BLaER1 treated with 17β-estradiol and CSF1 and Interleukin-3, amounts not matched to agents 10 nM and 100 nM (cell line): Measurements from ENCODE around the gene INO80C.
A peak's percentile ranks its signal among the peaks of the same experiment; 100 is the strongest.

Source experiments
- H3K27ac ChIP-seq, 11 experiments: shearing (Covaris generic); formaldehyde crosslinking; 2 replicates each; pipeline ENCODE4 v1.8.1; 2022
- H3K27me3 ChIP-seq, 11 experiments: shearing (Covaris generic); formaldehyde crosslinking; 2 replicates each; pipeline ENCODE4 v1.8.1; 2022
- H3K36me3 ChIP-seq, 11 experiments: shearing (Covaris generic); formaldehyde crosslinking; 2 replicates each; pipeline ENCODE4 v1.8.1; 2022
- H3K4me1 ChIP-seq, 10 experiments: shearing (Covaris generic); formaldehyde crosslinking; 2 replicates each; pipeline ENCODE4 v1.8.1; 2022
- H3K4me2 ChIP-seq, 11 experiments: shearing (Covaris generic); formaldehyde crosslinking; 2 replicates each; pipeline ENCODE4 v1.8.1; 2022
- H3K4me3 ChIP-seq, 10 experiments: shearing (Covaris generic); formaldehyde crosslinking; 2 replicates each; pipeline ENCODE4 v1.8.1; 2022
- H3K9ac ChIP-seq, 11 experiments: shearing (Covaris generic); formaldehyde crosslinking; 2 replicates each; pipeline ENCODE4 v1.8.1; 2022
- H3K9me3 ChIP-seq, 11 experiments: shearing (Covaris generic); formaldehyde crosslinking; replicated peaks in 1 of 11; 2 replicates each; pipeline ENCODE4 v1.8.1; 2022
- H4K20me1 ChIP-seq, 11 experiments: shearing (Covaris generic); formaldehyde crosslinking; 2 replicates each; pipeline ENCODE4 v1.8.1; 2022
- Cebpa-rat ChIP-seq, 11 experiments: shearing (Covaris generic); IDR thresholded peaks; 2 replicates each; pipeline ENCODE4 v1.8.1; 2022

INO80C gene

DNA sequence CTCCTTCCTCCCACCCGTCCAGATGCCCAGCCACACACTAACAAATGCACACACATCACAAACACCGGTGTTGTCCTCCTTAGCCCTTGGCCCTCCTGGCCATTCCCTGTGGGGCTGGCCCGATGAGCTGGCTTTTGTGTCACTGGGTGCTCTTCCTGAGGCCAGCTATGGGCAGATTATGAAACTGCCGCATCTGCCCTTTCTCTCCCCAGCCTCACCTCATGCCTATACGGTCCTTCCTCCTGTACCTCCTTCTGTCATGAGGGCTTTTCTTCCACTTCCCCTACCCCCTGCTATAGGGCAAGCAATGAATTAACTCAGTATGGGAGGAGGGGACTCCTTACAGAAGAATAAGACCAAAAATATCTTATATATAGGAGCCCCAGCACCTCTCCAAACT lies 10.3 kb upstream of the INO80C start:
- Histone ChIP-seq H4K20me1 (no peaks in the 10 kb centered on the region), H3K9me3 (0 out of 22 replicates have a peak, but pooled peaks cover 0 to 4% (median 0%) of the 10 kb centered on the region in 11 experiments), H3K27me3 (no peaks in the 10 kb centered on the region), H3K36me3 (no peaks in the 10 kb centered on the region), H3K27ac (no peak overlapping the region), H3K4me1 (peaks cover 10 to 22% (median 14%) of the 10 kb centered on the region in 10 experiments), H3K9ac (no peak overlapping the region), H3K4me2 (peak overlapping the region in 2 of 11 experiments; percentile 64 to 74; a peak in 4 of 22 replicates), H3K4me3 (no peak overlapping the region)
- TF ChIP-seq Cebpa-rat (IDR thresholded peaks at IDR 0.05): no peak

DNA sequence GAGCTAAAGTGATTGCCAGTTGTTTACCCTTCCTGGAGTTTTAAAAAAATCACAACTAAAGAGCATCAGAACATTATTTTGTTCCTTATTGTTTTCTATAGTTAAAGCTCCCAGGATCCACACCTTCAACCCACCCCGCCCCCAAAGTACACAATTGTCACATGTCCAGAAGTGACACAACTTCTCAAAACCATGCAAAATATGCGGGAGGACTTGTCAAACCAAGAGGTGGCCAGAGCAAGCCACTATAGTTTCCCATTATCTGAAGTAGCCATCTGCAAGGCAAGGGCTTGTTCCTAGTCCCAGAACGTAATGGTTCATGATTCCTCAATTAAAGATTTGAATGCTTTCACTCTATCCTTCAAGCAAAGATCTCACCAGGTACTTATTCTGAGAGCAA lies 9.9 kb upstream of the INO80C start:
- TF ChIP-seq Cebpa-rat (IDR thresholded peaks at IDR 0.05): no peak
- H3K4me3 ChIP-seq: no peak overlapping the region
- no peaks in the 10 kb centered on the region for H3K27me3 ChIP-seq
- peak overlapping the region in 2 of 11 experiments; percentile 64 to 74; a peak in 4 of 22 replicates for H3K4me2 ChIP-seq
- H3K27ac ChIP-seq: no peak overlapping the region
- H3K9ac ChIP-seq: no peak overlapping the region
- no peaks in the 10 kb centered on the region for H3K36me3 ChIP-seq
- H3K9me3 ChIP-seq: 0 out of 22 replicates have a peak, but pooled peaks cover 0 to 4% (median 0%) of the 10 kb centered on the region in 11 experiments
- H3K4me1 ChIP-seq: peaks cover 10 to 24% (median 16%) of the 10 kb centered on the region in 10 experiments
- H4K20me1 ChIP-seq: no peaks in the 10 kb centered on the region

DNA sequence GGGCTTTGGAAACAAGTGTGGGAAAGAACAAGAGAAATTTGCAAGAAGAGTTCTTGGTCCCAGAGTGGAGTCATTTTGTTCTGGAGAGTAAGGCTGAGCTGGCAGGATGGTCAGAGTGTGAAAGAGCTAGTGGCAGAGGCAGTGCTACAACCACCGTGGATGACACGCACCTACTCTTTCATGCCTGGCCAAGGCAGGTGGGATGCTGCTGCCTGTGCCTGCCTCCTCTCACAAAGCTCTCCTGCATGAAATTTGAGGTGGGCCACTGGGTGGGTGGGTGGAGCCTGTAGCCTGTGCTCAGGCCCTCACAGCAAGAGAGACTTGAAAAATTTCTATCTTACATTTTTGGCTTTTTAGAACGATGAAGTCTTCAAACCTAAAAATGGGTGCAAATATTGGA lies 9.4 kb upstream of the INO80C start:
- H3K36me3 ChIP-seq: no peaks in the 10 kb centered on the region
- H3K9me3 ChIP-seq: 0 out of 22 replicates have a peak, but pooled peaks cover 0 to 4% (median 0%) of the 10 kb centered on the region in 11 experiments
- H3K4me2 ChIP-seq: 0 out of 22 replicates have a peak overlapping the region, but pooled peaks of 1 of the 11 experiments have one; percentile 64
- no peak for TF ChIP-seq Cebpa-rat (IDR thresholded peaks at IDR 0.05)
- no peaks in the 10 kb centered on the region for H4K20me1 ChIP-seq
- H3K27ac ChIP-seq: no peak overlapping the region
- no peaks in the 10 kb centered on the region for H3K27me3 ChIP-seq
- H3K4me1 ChIP-seq: peaks cover 14 to 28% (median 20%) of the 10 kb centered on the region in 10 experiments
- H3K9ac ChIP-seq: no peak overlapping the region
- no peak overlapping the region for H3K4me3 ChIP-seq

DNA sequence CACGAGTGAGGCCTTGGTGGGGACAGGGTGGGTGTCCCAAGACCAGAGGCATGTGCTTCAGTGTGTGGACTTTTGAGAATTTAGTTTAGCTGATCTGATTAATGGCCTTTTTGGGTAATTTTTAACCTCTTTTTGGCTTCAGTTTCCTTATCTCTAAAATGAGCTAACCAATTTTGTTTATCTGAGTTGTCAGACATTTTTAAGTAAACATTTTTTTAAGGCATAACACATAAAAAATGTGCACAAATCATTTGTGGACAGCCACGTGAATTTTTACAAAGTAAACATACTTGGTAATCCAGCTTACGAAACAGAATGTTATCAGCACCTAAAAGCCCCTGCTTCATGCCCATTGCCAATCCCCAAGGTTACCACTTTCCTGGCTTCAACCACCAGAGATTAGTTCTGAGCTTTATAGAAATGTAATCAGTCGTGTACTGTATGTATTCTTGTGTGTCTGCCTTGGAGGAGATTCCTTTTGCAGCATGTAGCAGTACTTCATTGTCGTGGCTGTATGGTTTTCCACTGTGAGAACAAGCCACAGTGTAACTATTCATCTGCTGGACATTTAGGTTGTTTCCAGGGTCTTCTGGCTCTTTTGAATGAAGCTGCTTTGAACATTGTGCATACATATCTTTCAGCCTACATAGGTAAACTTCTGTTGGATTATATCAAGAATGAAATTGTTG lies 8.4 kb upstream of the INO80C start:
- no peaks in the 10 kb centered on the region for H3K36me3 ChIP-seq
- H3K4me2 ChIP-seq: no peak overlapping the region
- no peak overlapping the region for H3K9ac ChIP-seq
- H3K4me3 ChIP-seq: no peak overlapping the region
- 0 out of 22 replicates have a peak, but pooled peaks cover 0 to 4% (median 0%) of the 10 kb centered on the region in 11 experiments for H3K9me3 ChIP-seq
- peaks cover 10 to 30% (median 19%) of the 10 kb centered on the region in 10 experiments for H3K4me1 ChIP-seq
- H4K20me1 ChIP-seq: no peaks in the 10 kb centered on the region
- no peaks in the 10 kb centered on the region for H3K27me3 ChIP-seq
- TF ChIP-seq Cebpa-rat (IDR thresholded peaks at IDR 0.05): no peak
- H3K27ac ChIP-seq: no peak overlapping the region

DNA sequence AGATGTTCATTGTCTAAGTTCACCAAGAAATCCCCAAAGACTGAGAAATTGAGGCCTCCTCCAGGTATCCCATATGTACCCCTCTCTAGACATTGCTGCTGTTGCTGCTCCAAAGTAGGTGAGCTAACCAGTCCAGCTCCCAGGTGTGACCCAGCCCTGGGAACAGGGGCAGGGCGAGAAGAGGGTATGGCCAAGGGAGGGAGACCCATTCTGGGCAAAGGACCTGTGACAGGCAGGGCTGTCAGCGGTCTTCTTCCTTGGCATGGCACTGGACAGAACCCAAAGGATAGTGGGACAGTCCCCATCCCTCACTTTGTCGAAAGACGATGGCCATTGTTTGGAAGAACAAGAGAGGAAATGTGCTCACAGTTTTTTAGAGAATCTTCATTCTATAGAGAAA lies 7.2 kb upstream of the INO80C start:
- Histone ChIP-seq H3K36me3 (no peaks in the 10 kb centered on the region), H3K27me3 (no peaks in the 10 kb centered on the region), H3K27ac (no peak overlapping the region), H3K9me3 (0 out of 22 replicates have a peak, but pooled peaks cover 0 to 4% (median 0%) of the 10 kb centered on the region in 11 experiments), H3K9ac (no peak overlapping the region), H3K4me1 (peaks cover 8 to 40% (median 21%) of the 10 kb centered on the region in 10 experiments), H3K4me2 (no peak overlapping the region), H3K4me3 (no peak overlapping the region), H4K20me1 (no peaks in the 10 kb centered on the region)
- TF ChIP-seq Cebpa-rat (IDR thresholded peaks at IDR 0.05): no peak

DNA sequence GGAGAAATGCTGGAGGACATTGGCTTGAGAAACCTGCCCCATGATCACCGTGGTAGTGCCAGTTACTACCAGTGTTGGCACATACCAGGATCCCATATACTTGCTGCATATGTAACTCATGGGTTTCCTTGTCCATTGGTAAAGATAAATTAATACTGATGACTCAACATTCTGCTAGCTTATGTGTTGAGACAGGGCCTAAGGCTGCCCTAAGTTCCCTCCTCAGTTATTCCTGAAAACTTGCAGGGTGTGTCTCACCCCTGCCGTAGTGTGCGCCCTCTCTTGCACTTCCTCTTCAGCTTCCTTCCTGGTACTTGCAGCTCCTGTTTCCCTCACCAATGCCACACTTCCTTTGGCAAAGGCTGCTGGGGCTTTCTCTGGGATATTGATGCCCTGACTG lies 4.3 kb upstream of the INO80C start:
- Histone ChIP-seq H3K27ac (peak overlapping the region in 4 of 11 experiments; percentile 6 to 24 (median 16); a peak in 3 of 22 replicates), H3K9ac (no peak overlapping the region), H3K27me3 (no peaks in the 10 kb centered on the region), H3K9me3 (peaks cover 0 to 9% (median 0%) of the 10 kb centered on the region in 11 experiments; a peak in 4 of 22 replicates), H4K20me1 (no peaks in the 10 kb centered on the region), H3K36me3 (no peaks in the 10 kb centered on the region), H3K4me1 (peaks cover 9 to 38% (median 26%) of the 10 kb centered on the region in 10 experiments), H3K4me2 (peak overlapping the region; percentile 45 to 74 (median 58)), H3K4me3 (no peak overlapping the region)
- no peak for TF ChIP-seq Cebpa-rat (IDR thresholded peaks at IDR 0.05)

DNA sequence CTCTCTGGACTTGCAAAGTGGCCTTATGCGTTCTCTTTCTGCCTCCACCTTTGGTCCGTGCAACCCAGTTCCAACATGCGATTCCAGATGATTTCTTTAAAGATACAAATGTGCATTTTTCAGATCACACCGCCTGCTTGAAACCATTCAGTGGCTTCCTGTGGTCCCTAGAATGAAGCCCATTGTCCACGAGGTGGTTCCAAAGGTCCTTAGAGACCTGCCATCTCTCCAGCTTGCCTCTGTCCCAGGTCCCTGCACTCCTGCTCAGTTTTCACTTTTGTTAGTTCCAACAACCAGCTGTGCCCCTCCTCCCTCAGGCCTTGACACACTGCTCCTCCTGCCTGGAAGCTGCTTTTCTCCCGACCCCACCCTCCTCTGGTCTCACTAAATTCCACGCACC lies 3.6 kb upstream of the INO80C start:
- H3K27ac ChIP-seq: peak overlapping the region in 3 of 11 experiments; percentile 16 to 24 (median 17); a peak in 2 of 22 replicates
- H3K27me3 ChIP-seq: no peaks in the 10 kb centered on the region
- H3K36me3 ChIP-seq: no peaks in the 10 kb centered on the region
- H3K4me3 ChIP-seq: no peak overlapping the region
- H3K4me2 ChIP-seq: peak overlapping the region in 10 of 11 experiments; percentile 45 to 74 (median 62); a peak in 12 of 22 replicates
- H4K20me1 ChIP-seq: no peaks in the 10 kb centered on the region
- H3K9me3 ChIP-seq: peaks cover 0 to 9% (median 0%) of the 10 kb centered on the region in 11 experiments; a peak in 4 of 22 replicates
- TF ChIP-seq Cebpa-rat (IDR thresholded peaks at IDR 0.05): no peak
- H3K9ac ChIP-seq: no peak overlapping the region
- peaks cover 16 to 44% (median 32%) of the 10 kb centered on the region in 10 experiments for H3K4me1 ChIP-seq

DNA sequence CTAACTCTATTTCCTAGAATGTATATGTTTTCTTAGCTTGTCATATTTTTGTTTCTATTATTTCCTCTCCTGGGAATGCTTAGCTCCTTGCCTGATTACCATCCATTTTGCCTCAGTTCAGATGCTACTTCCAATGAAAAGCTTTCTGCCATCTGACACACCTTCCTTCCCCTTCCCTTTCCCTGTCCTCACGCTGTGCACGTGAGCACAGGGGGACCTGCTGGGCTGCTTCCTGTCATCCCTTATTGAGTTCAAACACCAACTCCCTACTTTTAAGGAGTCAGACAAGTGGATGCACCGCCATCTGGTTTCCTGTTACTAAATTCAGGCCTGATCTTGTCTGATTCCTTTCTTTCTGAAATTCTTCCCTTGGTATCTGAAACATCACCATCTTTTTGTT lies 2.4 kb upstream of the INO80C start:
- Histone ChIP-seq H3K27ac (no peak overlapping the region), H3K4me2 (peak overlapping the region in 3 of 11 experiments; percentile 13 to 15 (median 13); a peak in 4 of 22 replicates), H3K9ac (no peak overlapping the region), H3K36me3 (0 out of 22 replicates have a peak, but pooled peaks cover 0 to 4% (median 0%) of the 10 kb centered on the region in 11 experiments), H3K9me3 (peaks cover 0 to 13% (median 0%) of the 10 kb centered on the region in 11 experiments; a peak in 10 of 22 replicates), H3K4me1 (peaks cover 26 to 56% (median 44%) of the 10 kb centered on the region in 10 experiments), H4K20me1 (no peaks in the 10 kb centered on the region), H3K27me3 (no peaks in the 10 kb centered on the region), H3K4me3 (no peak overlapping the region)
- TF ChIP-seq Cebpa-rat (IDR thresholded peaks at IDR 0.05): no peak

DNA sequence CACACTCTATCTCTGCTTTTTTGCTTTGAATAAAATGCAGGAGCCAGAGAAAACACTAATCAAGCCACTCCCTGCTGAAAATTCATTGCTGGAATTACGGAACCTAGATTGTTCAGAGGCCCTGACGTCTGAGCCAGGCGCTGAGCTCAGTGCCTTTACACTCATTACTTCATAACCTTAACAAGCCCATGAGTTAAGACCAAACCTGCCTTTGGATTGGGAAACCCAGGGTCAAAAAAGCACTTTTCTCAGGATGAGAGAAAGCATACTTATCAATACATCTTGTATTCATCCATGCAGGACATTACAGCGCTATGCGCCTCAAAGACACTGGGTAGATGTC lies 762 bp downstream of the INO80C start:
- Histone ChIP-seq H3K4me3 (peak overlapping the region; percentile 60 to 78 (median 68)), H3K27me3 (no peaks in the 10 kb centered on the region), H3K9me3 (peaks cover 0 to 17% (median 0%) of the 10 kb centered on the region in 11 experiments; a peak in 10 of 22 replicates), H3K4me2 (peak overlapping the region; percentile 78 to 95 (median 91)), H3K36me3 (0 out of 22 replicates have a peak, but pooled peaks cover 0 to 5% (median 0%) of the 10 kb centered on the region in 11 experiments), H3K4me1 (peaks cover 29 to 62% (median 49%) of the 10 kb centered on the region in 10 experiments), H3K27ac (peak overlapping the region; percentile 86 to 94 (median 90)), H3K9ac (peak overlapping the region; percentile 81 to 90 (median 88)), H4K20me1 (peaks cover 0 to 8% (median 0%) of the 10 kb centered on the region in 11 experiments; a peak in 1 of 22 replicates)
- TF ChIP-seq Cebpa-rat (IDR thresholded peaks at IDR 0.05): no peak
